ENCODE results near the gene QRICH1. TPM values are rescaled to one million over a fixed set of nuclear protein-coding genes. Genes with fewer than 3 reads are reported as not detected.

Gene QRICH1
- total and polyA plus RNA-seq, 2 donors (not counting 3 experiments of a cell fraction or from before 2014, with no cell fraction given), result 89.7 to 116 TPM

DNA sequence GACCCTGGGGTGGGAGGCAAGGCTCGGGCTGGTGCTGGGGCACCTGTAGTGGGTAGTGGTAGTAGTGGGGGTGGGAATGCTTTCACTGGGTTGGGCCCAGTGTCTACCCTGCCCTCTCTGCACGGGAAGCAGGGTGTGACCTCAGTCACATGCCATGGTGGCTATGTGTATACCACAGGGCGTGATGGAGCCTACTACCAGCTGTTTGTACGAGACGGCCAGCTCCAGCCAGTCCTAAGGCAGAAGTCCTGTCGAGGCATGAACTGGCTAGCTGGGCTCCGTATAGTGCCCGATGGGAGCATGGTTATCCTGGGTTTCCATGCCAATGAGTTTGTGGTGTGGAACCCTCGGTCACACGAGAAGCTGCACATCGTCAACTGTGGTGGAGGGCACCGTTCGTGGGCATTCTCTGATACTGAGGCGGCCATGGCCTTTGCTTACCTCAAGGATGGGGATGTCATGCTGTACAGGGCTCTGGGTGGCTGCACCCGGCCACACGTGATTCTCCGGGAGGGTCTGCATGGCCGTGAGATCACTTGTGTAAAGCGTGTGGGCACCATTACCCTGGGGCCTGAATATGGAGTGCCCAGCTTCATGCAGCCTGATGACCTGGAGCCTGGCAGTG lies 80.6 kb downstream of the QRICH1 start:
- Histone ChIP-seq H3K4me1 (ENCODE audit: control insufficient read depth, extremely low read depth, insufficient read depth, low read length) (peaks cover 12% of the 10 kb centered on the region), H3K9me3 (replicated peaks; ENCODE audit: control insufficient read depth, insufficient read depth, low read length) (no peaks in the 10 kb centered on the region), H3K79me2 (ENCODE audit: control insufficient read depth, insufficient read depth, low read length) (peaks cover 31% of the 10 kb centered on the region), H3K9me1 (replicated peaks; ENCODE audit: control insufficient read depth, extremely low read depth, insufficient read depth, low read length) (no peaks in the 10 kb centered on the region), H3K9ac (replicated peaks; ENCODE audit: extremely low read depth, insufficient read depth, low read length) (no peak overlapping the region), H3K27ac (ENCODE audit: insufficient read depth, low read depth, low read length) (no peak overlapping the region), H3K36me3 (ENCODE audit: control insufficient read depth in 2 of 2, extremely low read depth in 1 of 2, insufficient read depth in 2 of 2, low read length in 2 of 2) (peaks cover 5 to 51% of the 10 kb centered on the region in 2 experiments), H3K4me3 (replicated peaks in 1 of 3; ENCODE audit: insufficient read depth in 1 of 3, low read depth in 1 of 3, low read length in 3 of 3) (no peak overlapping the region), H3K4me2 (ENCODE audit: insufficient read depth, low read length) (no peak overlapping the region), H3K27me3 (ENCODE audit: control insufficient read depth in 2 of 2, insufficient read depth in 2 of 2, low read length in 2 of 2) (no peaks in the 10 kb centered on the region), H2AFZ (ENCODE audit: low read depth, low read length) (no peak overlapping the region), H4K20me1 (replicated peaks; ENCODE audit: control insufficient read depth, extremely low read depth, insufficient read depth, low read length) (no peaks in the 10 kb centered on the region)
- dilution Hi-C loops (cut with MboI; ENCODE audit: extremely low pct_ligation_motif_present, low sequenced_read_pairs) (no loop called here), intact Hi-C loops (cut with micrococcal nuclease) (no loop called here)
- no peak for TF ChIP-seq FOS (IDR thresholded peaks at IDR 0.05; ENCODE audit: borderline replicate concordance, insufficient read depth, low read length)
- TF ChIP-seq POLR2A (IDR thresholded peaks at IDR 0.05; ENCODE audit: low read depth, low read length), result no peak
- TF ChIP-seq MYC (IDR thresholded peaks at IDR 0.05; ENCODE audit: low read depth, low read length), result no peak
- no peak for TF ChIP-seq EZH2 (IDR thresholded peaks at IDR 0.05; ENCODE audit: borderline replicate concordance, low read depth, low read length, severe bottlenecking)
- no peak for TF ChIP-seq GATA2 (IDR thresholded peaks at IDR 0.05; ENCODE audit: insufficient read depth, insufficient read length, low read depth, low read length)
- TF ChIP-seq, protein P1, sequence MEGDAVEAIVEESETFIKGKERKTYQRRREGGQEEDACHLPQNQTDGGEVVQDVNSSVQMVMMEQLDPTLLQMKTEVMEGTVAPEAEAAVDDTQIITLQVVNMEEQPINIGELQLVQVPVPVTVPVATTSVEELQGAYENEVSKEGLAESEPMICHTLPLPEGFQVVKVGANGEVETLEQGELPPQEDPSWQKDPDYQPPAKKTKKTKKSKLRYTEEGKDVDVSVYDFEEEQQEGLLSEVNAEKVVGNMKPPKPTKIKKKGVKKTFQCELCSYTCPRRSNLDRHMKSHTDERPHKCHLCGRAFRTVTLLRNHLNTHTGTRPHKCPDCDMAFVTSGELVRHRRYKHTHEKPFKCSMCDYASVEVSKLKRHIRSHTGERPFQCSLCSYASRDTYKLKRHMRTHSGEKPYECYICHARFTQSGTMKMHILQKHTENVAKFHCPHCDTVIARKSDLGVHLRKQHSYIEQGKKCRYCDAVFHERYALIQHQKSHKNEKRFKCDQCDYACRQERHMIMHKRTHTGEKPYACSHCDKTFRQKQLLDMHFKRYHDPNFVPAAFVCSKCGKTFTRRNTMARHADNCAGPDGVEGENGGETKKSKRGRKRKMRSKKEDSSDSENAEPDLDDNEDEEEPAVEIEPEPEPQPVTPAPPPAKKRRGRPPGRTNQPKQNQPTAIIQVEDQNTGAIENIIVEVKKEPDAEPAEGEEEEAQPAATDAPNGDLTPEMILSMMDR (IDR thresholded peaks at IDR 0.05; ENCODE audit: extremely low read depth in 1 of 2, insufficient read depth in 1 of 2, low read depth in 1 of 2, low read length in 2 of 2), result no peak
- no TSS peak for BruUV-seq (replicated peaks)
- no peak for FAIRE-seq
- DNase-seq (ENCODE audit: low read depth, low spot score), result no peak
- ChIA-PET CTCF (interaction anchor here (1.0 to 12.8 kb wide), 5 partner anchors 8 to 436 kb away, joined by 3 to 254 read pairs (median 4); partner anchors contain the start of genes NDUFAF3 and P4HTM), POLR2A (interaction anchor here (1.1 kb wide), 1 partner anchor 9 kb away, joined by 3 read pairs; the partner anchor contains the start of gene NDUFAF3)
